ENCODE results near the gene FGGY. TPM values are rescaled to one million over a fixed set of nuclear protein-coding genes. Genes with fewer than 3 reads are reported as not detected.

The FGGY gene
- total and polyA plus RNA-seq, 4 donors = 16.0 to 67.0 (median 43.4) TPM

- WGBS = 83% methylated on average over 1 of the region's 1 CpG
- no peak for TF ChIP-seq SP1 (IDR thresholded peaks at IDR 0.05)
- TF ChIP-seq ATF3 (IDR thresholded peaks at IDR 0.05) = no peak
- TF ChIP-seq MAX (IDR thresholded peaks at IDR 0.05) = no peak
- no peak overlapping the region for H3K9ac ChIP-seq (ENCODE audit: low read depth in 1 of 2, low read length in 2 of 2)
- DNase-seq (ENCODE audit: low spot score) = no peak
- no peaks in the 10 kb centered on the region for H3K27me3 ChIP-seq (ENCODE audit: control insufficient read depth in 4 of 4, insufficient read depth in 4 of 4, low read length in 3 of 4)
- H3K27ac ChIP-seq (ENCODE audit: low read depth in 1 of 2, low read length in 2 of 2) = no peak overlapping the region
- peaks cover 0 to 4% (median 2%) of the 10 kb centered on the region in 4 donors for H3K36me3 ChIP-seq (ENCODE audit: control insufficient read depth in 4 of 4, insufficient read depth in 3 of 4, low read depth in 1 of 4, low read length in 3 of 4)
- peaks cover 0 to 2% (median 0%) of the 10 kb centered on the region in 4 donors for H3K4me1 ChIP-seq (ENCODE audit: control insufficient read depth in 4 of 4, insufficient read depth in 4 of 4, low read length in 3 of 4)
- no peaks in the 10 kb centered on the region for H3K9me3 ChIP-seq (ENCODE audit: control insufficient read depth in 4 of 4, low read length in 3 of 4)
- no peak overlapping the region for H3K4me3 ChIP-seq (ENCODE audit: low read depth in 1 of 3, low read length in 3 of 3)
These were observed 451.2 kb downstream of the FGGY start for GRCh38 chr1:59748123-59748522.

- H3K27me3 ChIP-seq (ENCODE audit: control insufficient read depth in 4 of 4, insufficient read depth in 4 of 4, low read length in 3 of 4) = no peaks in the 10 kb centered on the region
- H3K4me3 ChIP-seq (ENCODE audit: low read depth in 1 of 3, low read length in 3 of 3) = no peak overlapping the region
- H3K27ac ChIP-seq (ENCODE audit: low read depth in 1 of 2, low read length in 2 of 2) = no peak overlapping the region
- DNase-seq (ENCODE audit: low spot score) = no peak
- 75% methylated on average over 4 of the region's 4 CpGs for WGBS
- H3K4me1 ChIP-seq (ENCODE audit: control insufficient read depth in 4 of 4, insufficient read depth in 4 of 4, low read length in 3 of 4) = peaks cover 0 to 2% (median 0%) of the 10 kb centered on the region in 4 donors
- peaks cover 0 to 4% (median 2%) of the 10 kb centered on the region in 4 donors for H3K36me3 ChIP-seq (ENCODE audit: control insufficient read depth in 4 of 4, insufficient read depth in 3 of 4, low read depth in 1 of 4, low read length in 3 of 4)
- TF ChIP-seq JUND (IDR thresholded peaks at IDR 0.05) (peak in 1 of 2 donors; percentile 35), TAF1 (conservative IDR thresholded peaks at IDR 0.05) (no peak)
- no peak overlapping the region for H3K9ac ChIP-seq (ENCODE audit: low read depth in 1 of 2, low read length in 2 of 2)
- no peaks in the 10 kb centered on the region for H3K9me3 ChIP-seq (ENCODE audit: control insufficient read depth in 4 of 4, low read length in 3 of 4)
These were observed 453.6 kb downstream of the FGGY start for GRCh38 chr1:59750328-59751003.

- Histone ChIP-seq H3K36me3 (ENCODE audit: control insufficient read depth in 4 of 4, insufficient read depth in 3 of 4, low read depth in 1 of 4, low read length in 3 of 4) (peaks cover 0 to 4% (median 3%) of the 10 kb centered on the region in 4 donors), H3K27ac (ENCODE audit: low read depth in 1 of 2, low read length in 2 of 2) (no peak overlapping the region), H3K9ac (ENCODE audit: low read depth in 1 of 2, low read length in 2 of 2) (no peak overlapping the region), H3K27me3 (ENCODE audit: control insufficient read depth in 4 of 4, insufficient read depth in 4 of 4, low read length in 3 of 4) (no peaks in the 10 kb centered on the region), H3K4me3 (ENCODE audit: low read depth in 1 of 3, low read length in 3 of 3) (no peak overlapping the region), H3K4me1 (ENCODE audit: control insufficient read depth in 4 of 4, insufficient read depth in 4 of 4, low read length in 3 of 4) (peaks cover 0 to 2% (median 0%) of the 10 kb centered on the region in 4 donors), H3K9me3 (ENCODE audit: control insufficient read depth in 4 of 4, low read length in 3 of 4) (no peaks in the 10 kb centered on the region)
- no peak for DNase-seq (ENCODE audit: low spot score)
- 75% methylated on average over 2 of the region's 2 CpGs for WGBS
- no peak for TF ChIP-seq FOXA1 (IDR thresholded peaks at IDR 0.05)
- no peak for TF ChIP-seq YY1 (IDR thresholded peaks at IDR 0.05)
- TF ChIP-seq GABPA (IDR thresholded peaks at IDR 0.05 in 1 of 2, conservative IDR thresholded peaks at IDR 0.05 in 1 of 2) = no peak
- no peak for TF ChIP-seq MAX (IDR thresholded peaks at IDR 0.05)
- no peak for TF ChIP-seq TAF1 (conservative IDR thresholded peaks at IDR 0.05)
- TF ChIP-seq ATF3 (IDR thresholded peaks at IDR 0.05) = no peak
- TF ChIP-seq NR2F2 (IDR thresholded peaks at IDR 0.05) = no peak
- no peak for TF ChIP-seq RXRA (IDR thresholded peaks at IDR 0.05)
- TF ChIP-seq ZBTB33 (IDR thresholded peaks at IDR 0.05) = no peak
- TF ChIP-seq HNF4G (IDR thresholded peaks at IDR 0.05) = no peak
- TF ChIP-seq EGR1 (IDR thresholded peaks at IDR 0.05; ENCODE audit: low read depth in 2 of 2) = no peak
- TF ChIP-seq HNF4A (conservative IDR thresholded peaks at IDR 0.05) = no peak
- no peak for TF ChIP-seq RAD21 (IDR thresholded peaks at IDR 0.05)
These were observed 454.1 kb downstream of the FGGY start for GRCh38 chr1:59751004-59751395.

Data from liver (tissue), 9 donors.